Activated CD8-positive, alpha-beta memory T cell treated with anti-CD3 and anti-CD28 coated beads for 1 hour (primary cell): Measurements from ENCODE around the gene LOXL1.
"Not testable (repeated sequence)": the region's sequence is repeated elsewhere in the genome, so short reads cannot be mapped to it uniquely, and the experiment has no call there.

Source experiments
- DNase-seq, 2 donors: peaks; one replicate each; pipeline ENCODE4 v3.0.0-alpha.2; 2020; ENCODE audit warnings: low read depth in 1 of 2; ENCODE audit errors: extremely low read depth in 1 of 2

LOXL1 gene

DNA sequence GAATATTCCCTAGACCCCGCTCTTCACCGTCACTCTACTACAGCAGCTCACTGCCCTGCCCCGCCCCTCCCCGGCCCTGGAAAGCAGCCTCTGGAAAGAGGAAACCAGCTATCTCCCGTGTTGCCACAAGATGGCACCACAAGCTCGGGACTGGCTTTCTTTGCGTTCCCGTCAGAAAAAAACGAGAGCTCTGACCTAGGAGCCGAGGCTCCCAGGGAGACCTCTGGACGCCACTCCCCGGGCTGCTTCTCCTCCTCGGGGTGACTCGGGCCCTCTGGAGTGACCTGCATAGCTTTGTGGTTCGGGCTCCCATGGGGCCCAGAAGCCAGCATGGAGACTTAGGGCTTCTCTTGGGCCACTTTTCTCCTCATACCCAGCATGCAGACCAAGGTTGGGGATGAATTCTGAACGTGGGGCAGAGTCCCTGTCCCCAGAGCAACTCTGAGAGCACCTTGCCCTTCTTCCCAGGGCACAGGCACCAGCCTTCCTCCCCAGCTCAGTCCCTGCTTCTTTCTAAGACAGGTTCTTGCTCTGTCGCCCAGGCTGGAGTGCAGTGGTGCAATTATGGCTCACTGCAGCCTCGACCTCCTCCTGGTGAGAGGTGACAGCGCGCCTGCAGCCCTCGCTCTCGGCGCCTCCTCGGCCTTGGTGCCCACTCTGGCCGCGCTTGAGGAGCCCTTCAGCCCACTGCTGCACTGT, 46.9 kb downstream of the LOXL1 start:
- peak; percentile 39 to 57 for DNase-seq

DNA sequence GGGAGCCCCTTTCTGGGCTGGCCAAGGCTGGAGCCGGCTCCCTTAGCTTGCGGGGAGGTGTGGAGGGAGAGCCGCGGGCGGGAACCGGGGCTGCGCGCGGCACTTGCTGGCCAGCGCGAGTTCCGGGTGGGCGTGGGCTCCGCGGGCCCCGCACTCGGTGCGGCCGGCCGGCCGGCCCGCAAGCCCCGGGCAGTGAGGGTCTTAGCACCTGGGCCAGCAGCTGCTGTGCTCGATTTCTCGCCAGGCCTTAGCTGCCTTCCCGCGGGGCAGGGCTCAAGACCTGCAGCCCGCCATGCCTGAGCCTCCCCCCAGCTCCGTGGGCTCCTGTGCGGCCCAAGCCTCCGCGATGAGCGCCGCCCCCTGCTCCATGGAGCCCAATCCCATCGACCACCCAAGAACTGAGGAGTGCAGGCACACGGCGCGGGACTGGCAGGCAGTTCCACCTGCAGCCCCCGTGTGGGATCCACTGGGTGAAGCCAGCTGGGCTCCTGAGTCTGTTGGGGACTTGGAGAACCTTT, 47.5 kb downstream of the LOXL1 start:
- not testable (repeated sequence) for DNase-seq

DNA sequence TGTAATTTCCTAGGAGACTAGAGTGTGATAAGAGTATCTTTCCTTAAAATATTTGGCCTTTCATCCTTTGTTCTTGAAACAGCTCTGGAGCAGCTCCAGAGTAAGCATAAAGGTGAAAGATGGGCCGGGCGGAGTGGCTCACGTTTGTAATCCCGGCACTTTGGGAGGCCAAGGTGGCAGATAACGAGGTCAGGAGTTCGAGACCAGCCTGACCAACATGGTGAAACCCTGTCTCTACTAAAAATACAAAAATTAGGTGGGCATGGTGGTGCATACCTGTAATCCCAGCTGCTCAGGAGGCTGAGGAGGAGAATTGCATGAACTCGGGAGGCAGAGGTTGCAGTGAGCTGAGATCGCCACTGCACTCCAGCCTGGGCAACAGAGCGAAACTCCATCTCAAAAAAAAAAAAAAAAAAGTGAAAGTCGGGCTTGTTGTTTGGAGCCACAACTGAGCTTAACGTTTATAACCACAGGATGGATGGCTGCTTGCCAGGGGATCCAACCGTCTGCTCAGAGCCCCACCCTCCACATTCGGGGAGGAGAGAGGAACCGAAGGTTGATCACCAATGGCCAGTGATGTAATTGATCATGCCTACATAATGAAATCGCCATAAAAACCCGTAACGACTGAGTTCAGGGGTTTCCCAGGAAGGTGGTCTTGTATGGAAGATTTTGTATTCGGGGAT, 49.3 kb downstream of the LOXL1 start:
- not testable (repeated sequence) for DNase-seq

DNA sequence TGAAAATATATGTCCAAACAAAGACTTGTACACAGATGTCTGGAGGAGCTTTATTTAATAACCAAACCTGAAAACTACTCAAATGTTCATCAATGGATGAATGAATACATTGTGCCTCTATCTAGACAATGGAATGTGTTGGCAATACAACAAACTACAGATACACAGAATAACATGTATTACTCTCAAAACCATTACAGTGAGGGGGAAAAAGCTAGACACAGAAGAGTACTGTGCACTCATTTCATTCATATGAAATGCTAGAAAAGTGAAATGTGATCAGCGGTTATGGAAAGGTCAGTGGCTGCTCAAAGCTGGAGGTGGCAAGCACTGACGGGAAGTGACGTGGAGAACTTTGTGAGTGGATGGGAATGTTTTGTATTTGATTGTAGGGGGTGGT, 52.6 kb downstream of the LOXL1 start:
- DNase-seq = no peak

DNA sequence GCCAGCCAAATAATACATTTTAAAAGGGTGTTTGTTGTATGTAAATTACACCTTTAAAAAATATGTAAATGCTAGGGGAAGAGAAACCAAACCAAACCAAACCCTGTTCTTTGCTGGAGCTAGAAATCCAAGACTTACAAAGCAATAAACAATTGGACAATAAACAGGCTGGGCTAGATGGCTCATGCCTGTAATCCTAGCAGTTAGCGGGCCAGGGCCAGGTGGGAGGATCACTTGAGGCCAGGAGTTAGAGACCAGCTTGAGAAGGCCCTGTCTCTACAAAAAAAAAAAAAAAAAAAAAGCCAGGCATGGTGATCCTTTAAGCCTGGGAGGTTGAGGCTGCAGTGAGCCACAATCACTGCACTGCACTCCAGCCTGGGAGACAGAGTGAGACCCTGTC, 53.4 kb downstream of the LOXL1 start:
- DNase-seq = no peak

DNA sequence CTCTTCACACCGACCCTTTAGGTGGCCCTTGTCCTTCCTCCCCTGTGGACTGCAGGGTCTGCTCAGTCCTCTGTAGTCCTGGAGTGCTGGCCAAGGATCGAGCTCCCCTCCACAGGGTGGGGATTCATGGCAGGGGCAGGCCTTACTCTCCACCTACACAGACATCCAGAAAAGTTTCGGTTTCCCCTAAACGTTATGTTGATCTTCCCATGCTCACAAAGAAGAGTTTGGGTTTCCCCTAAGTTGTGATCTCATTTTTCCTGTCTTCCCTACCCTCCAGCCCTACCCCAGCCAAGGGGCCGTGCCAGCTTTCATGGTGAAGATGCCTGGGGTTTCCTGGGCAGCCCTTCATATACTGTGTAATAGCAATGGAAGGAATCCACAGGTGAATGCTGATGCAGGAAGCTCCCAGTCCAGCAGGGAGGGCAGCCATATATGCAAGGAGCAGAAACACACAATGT, 55.5 kb downstream of the LOXL1 start:
- no peak for DNase-seq

DNA sequence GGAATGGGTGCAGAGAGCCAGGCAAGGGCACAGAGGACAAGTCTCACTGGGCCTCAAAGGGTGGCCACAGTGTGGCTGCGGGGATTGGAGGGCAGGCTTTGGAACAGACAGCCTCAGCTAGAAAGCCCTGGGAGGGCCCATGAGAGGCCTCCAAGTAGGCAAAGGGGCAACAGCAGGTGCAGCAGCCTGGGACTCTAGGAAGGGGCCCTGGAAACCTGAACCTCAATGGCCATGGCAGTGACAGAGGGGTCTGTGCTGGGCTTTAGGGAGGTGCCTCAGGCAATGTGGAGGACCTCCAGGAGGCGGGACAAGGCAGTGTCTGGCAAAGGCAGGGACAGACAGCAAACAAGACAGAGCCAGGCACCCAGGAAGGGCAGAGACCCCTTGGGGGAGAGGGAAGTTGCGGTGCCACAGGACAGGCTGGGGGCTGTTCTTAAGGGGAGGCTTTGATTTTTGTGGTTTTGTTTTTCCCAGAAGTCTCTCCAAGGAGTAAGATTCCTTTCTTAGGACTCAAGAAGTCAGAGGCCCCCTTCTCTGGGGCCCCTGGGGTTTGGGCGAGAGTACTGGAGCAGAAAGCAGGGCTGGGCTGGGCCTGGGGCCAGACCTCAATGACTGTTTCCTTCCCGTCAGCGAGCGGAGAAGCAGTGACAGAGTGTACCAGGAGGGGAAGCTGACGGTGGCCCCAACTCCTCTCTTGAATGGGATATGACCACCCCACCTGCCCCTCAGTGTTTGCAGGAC, 56.1 kb downstream of the LOXL1 start:
- DNase-seq = no peak

DNA sequence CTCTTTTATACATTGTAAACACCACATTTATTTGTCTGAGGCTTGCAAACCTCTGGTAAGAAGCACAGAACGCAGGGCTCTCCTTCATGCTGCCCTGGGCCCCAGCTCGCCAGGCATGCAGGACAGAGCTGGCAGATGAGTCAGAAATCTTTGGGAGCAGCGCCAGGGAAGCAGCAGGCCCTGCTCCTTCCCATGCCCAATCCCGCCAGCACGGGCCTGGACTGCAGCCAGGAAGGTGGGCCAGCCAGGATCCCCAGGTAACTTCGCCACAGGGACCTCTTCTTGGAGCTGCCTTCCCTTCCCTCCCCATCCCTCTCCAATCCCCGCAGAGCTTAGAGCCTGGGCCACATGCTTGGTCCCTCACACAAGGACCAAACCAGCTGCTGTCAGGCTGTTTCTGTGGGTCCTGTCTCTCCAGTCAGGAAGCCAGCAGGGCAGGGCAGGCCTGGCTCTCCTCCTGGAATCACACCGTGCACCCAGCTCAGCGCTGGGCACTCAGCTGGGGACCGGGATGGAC, 57.0 kb downstream of the LOXL1 start:
- no peak for DNase-seq

DNA sequence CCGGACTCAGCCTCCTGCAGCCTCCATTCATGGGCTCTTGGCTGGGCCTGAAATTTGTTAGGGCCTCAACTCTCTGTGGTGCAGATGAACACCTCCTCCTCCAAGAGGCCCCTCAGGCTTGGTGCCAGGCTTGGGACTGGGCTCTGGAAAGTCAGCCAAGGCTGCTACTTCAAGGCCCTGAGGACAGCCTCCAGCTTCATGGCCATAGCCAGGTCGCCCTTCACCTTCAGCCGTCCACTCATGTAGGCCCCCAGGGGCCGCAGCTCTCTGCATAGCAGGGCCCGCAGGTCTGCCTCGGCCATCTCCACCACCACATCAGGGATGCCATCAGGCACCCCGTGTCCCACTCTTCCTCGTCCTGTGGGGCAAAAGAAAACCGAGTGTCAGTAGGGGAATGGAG, 57.5 kb downstream of the LOXL1 start:
- DNase-seq = no peak

DNA sequence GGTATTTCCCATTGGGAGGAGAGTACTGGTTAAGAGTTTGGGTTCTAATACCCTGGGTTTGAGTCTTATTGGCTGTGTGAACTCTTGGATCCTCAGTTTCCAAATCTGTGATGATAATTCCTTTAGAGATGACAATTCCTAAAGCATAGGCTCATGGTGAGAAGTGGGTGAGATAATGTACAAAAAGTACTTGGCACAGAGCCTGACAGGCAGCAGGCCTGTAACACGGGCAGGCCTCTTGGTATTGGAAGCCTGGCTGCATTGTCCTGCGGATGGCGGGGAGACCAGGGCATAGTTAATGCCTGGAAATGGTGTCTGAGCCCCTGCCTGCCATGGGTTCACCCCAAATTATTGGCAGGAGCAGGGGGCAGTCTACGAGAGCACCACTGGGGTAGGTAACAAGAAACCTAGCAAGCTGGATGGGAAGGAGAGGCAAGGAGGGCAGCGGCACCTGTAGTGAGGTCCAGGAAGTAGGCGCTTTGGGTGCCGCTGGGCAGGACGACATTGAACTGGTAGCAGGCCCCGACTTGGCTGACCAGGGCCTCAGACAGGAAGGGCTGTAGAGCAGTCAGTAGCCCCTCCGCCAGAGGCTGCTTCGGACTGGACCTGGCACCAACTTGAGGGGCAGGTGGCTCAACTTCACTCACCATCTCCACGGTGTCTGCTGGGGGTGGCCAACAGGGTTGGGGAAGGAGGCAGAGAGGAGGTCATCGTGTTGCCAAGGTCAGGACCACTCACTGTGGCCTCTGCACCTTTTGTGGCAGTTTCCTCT, 58.1 kb downstream of the LOXL1 start:
- no peak for DNase-seq

DNA sequence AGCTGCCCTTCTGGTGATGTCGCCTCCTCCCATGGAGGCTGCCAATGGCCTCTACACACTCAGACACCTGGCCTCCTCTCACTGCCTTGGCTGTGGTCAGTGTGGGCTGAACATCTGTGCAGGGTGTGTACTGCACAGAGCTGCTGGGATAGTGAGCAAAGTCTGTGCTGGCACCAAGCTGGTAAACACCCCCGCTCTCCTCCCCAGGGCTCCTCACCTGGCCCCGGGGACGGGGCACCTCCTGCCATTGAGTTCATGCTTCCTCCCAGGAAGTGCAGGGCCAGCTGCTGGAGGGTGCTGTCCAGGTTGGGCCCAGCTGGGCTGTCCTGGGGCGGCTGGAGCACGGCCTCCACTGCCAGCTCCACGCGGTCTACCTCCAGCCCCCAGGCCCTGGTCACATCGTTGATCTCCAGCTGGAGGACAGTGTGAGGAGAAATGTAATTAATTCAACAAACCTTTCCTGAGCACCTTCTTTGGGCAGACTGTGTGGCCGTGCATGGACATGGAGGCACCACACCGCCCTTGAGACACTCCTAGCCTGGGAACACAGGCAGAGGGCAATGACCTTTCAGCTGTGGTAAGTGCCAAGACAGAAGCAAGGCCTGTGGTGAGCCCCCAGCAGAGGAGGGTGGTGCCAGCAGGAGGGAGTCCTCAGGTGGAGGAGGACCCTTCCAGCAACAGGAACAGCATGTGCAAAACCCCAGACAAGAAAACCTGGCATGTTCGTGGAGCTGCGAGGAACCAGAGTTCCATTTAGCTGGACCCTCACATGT, 59.0 kb downstream of the LOXL1 start:
- no peak for DNase-seq

DNA sequence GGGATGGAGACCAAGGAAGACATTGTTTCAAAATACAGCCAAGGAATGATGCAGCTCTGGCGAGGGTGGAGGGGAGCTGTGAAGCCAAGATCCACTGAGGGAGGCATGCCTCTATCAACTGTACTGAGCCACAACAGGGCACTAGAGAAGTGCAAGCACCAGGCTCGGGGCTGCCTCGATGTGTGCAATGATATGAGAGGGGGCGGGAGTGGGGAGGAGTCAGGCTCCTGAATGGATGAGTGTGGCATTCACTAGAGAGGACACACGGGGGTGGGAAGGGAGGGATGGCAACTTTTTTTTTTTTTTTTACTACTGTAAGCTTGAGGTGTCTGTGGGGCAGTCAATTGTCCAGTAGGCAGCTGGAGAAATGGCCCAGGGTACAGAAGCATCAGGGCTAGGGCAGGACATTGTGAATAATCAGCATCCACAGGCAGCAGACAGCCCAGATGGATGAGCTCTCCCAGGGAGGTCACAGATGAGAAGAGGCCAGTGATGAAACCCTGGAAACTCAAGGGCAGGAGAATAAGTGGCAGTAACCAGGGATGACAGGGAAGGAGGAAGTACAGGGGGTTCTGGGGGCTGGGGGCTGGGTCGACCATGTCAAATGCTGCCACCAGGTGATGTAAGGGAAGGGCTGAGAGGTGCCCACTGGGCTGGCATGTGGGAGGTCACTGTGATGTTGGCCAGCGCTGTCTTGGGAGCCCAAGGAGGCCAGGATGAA, 60.0 kb downstream of the LOXL1 start:
- DNase-seq = no peak

DNA sequence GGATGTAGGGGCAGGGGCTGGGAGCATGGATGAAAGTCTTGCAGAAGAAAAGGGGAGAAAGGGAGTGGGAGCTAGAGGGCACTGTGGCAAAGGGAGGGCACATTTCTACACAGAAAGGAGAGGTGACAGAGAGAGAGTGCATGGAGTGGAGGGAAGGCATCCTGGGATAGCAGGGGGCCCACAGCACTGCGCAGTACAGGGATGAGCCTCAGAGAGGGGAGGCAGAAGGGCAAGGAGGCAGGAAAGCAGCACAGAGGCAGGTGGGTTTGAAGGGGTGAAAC, 60.5 kb downstream of the LOXL1 start:
- DNase-seq = no peak

DNA sequence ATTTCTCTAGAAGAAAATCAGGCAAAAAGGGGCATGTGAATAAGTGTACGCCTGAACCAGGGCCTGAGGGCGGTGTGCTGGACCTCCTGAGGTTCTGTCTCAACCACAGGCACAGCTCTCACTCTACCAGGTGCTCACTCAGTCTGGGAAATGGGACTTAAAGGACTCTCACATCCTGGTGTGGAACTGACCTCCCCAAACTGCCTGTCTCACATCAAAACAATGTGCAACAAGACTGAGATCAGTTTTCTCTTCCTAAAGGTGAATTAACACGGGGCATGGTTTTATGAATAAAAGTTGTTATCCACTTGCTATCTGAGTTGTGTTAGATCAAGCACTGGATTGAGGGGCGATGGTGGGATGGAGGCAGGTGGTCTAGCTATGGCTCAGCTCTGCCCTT, 61.0 kb downstream of the LOXL1 start:
- DNase-seq = no peak

DNA sequence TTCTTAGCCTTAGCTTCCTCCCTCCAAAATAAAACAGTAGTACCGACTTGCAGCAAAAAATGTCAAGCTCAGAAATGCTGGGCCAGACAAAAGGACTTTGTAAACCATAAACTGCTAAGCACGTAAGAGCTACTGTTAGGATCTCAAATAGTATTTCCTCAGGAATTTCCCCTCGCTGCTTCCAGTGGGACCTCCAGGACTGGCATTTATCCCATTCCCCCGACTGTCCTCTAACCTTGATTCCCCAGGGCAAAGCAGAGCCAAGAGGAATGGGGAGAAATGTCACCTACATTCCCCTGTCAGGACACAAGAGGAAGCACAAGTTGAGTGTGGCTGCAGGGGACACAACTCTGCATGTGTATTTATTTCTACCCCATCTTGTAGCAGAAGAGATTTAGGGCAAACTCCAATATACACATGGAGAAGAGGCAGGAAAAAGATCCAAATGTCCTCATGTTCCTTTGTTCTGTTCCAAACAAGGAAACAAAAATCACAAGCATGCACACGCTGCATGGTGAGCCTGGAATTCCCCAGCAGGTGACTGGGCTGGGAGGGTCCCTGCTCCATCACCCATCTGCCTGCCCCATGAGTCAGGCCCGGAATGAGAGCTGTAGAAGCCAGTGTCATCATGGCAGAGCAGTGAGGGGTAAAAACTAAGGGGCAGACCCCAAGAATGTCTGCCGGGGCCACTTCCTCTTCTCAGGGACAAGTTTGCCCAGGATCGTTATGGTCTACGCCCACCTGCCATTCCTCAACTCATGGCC, 61.6 kb downstream of the LOXL1 start:
- no peak for DNase-seq

DNA sequence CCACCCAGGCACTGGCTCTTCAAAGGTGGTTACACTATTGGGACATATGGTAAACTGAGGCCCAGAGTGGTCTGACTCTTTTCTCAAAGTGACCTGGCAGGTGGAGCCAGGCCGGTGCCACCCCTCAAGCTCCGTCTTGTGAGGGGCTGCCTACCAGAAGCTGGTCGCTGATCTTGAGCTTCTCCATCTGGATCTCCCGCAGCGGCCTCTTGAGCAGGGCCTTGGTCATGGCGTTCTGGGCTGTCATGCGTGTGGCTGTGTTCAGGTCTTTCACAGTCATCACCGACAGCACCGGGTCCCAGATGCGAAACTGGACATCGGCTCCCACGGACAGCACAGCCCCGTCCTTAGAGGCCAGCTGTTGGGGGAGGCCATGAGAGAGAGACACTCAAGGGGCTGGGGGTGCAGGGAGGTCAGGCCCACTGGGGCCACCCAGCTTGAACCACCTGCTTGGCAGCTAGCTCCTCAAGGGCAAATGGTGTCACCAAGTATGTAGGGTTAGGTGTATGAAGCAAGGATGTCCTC, 62.2 kb downstream of the LOXL1 start:
- DNase-seq = no peak

DNA sequence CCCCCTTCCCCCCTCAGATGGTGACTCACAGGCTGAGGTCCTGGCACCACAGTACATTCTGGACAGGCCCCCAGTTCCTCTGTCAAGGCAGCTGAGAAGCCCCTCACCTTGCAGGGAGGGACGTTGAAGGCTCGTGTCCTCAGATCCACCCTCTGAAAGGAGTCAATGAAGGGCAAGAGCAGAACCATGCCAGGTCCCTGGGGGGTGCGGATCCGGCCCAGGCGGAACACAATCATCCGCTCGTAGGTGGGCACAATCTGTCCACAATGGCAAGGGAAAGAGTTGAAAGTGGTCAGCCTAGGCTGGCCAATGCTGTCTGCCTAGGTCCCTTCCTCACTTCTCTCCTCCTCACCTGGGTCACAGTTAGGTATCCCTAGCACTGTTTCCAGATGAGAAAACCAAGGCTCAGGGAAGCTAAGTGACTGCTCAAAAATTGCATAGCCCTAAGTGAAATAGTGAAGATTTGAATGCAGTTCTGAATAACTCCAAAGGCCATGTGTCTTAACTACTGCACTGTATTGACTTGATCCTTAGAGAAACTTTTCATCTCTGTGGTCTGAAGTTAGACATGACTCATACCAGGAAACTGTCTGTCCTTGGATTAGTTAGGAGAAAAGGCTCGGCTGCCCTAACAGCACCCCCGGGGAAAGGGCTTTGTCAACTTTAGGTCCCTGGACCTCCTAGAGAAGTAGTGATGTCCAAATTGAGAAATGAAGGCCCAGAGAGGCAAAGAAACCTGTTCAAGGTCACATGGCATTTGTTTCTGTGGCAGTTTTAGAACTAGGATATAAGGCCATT, 62.9 kb downstream of the LOXL1 start:
- DNase-seq = no peak
